GM21737 (cell line): Measurements from ENCODE around the gene BEND6.
"Not testable (repeated sequence)": the region's sequence is repeated elsewhere in the genome, so short reads cannot be mapped to it uniquely, and the experiment has no call there.

Experiments
- ATAC-seq: cut with Tn5 transposase; IDR thresholded peaks from one replicate; pipeline ENCODE4 v1.9.1; 2021; ENCODE audit warnings: mild to moderate bottlenecking, moderate library complexity; ENCODE audit not compliant: unreplicated experiment

Gene BEND6

DNA sequence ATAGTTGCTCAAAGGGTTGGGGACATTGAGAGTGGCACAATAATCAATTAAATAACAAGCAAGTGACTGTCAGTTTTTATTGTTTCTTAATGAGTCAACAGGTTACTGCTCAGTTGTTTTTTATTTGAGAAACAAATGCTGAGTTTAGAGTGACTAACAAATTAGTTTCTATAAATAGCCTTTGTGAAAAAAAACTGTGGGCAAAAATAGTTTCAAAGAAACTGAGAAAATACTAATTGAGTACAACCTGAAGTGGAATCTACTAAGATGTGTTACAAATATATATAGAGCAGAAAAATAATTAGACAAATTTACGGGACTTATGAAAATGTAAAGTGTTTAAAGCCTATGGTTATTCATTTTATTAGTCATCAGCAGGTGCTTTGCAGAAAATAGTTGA lies 22.3 kb downstream of the BEND6 start:
- ATAC-seq = no peak

DNA sequence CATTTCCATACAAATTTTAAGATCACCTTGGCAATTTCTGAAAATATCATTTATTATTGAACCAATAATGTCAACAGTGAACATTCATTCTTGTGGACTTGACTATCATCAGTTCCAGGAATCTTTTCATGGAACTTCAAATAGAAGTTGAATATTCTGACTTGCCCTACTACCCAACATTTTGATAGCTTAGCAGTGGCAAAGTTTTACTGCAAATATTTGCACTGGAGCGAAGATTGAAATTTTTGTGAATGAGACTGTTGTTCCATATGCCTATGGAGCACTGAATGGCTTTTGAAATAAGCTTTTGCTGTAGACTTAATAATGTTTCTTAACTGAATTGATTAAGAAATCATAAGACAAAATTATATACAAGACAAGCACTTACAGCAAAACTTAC lies 23.6 kb downstream of the BEND6 start:
- ATAC-seq = no peak

DNA sequence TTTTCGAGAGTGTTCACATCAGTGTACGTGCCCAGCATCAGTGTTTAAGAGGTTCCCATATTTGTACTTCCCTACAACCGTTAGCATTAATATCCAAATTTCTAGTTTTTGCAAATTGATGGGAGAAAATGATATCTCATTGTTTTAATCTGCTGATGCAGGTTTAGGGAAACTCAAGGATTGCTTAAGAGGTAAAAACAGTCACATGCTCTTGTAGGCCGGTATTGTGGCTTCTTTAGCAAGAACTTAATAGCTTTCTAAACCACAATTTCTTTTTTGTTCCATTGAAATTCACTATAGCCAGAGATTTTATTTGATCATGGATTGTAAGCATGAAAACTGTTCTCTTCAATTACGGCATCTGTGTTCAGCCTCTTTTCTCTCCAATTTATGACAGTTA lies 29.5 kb downstream of the BEND6 start:
- no peak for ATAC-seq

DNA sequence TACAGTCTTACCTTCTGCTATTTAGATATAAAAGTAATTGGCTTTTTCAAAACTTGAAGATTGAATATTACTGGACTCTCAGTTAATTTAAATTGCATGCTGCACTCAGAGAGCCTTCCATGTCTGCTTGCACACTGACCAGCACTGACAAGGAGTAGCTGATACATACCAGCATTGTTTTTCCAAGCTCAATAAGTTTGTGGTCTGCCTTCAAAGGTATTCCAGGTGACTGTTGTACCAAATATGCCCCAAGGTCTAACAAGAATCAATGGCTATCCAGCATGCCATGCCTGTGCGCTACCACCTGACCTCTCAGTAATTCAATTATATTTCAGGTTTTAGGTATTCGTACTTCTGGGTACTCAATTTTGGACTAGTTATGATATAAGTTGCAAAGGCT lies 30.0 kb downstream of the BEND6 start:
- no peak for ATAC-seq

DNA sequence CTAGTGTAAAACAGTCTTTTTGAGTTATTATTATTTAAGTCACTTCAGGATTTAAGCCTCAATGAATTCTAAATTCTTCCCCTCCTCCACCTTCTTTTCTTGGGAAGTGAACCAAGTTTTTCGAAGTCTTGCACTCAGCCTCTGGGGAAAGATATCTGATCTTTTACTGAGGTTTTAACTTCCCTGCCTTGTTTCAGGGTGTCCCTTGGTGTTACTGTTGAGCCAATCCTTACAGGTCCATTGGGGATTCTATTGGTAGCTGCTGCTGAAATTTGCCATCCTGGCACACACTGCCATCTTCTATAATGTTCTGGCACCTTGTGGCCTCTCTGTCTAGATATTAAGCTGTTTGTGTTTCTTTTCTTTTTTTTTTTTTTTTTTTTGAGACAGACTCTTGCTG lies 31.7 kb downstream of the BEND6 start:
- no peak for ATAC-seq

DNA sequence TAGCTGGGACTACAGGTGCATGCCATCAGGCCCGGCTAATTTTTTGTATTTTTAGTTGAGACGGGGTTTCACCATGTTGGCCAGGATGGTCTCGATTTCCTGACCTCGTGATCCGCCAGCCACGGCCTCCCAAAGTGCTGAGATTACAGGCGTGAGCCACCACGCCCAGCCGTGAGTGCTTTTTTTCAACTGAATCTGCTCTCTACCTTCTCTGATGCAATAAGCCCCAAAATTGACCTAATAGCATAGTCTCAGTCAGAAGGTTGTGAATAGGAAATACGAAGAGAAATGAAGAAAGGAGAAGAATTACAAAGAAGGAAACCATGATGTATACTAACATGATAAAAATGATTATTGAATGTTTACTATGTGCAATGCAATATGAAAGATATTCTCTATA lies 33.2 kb downstream of the BEND6 start:
- no peak for ATAC-seq

DNA sequence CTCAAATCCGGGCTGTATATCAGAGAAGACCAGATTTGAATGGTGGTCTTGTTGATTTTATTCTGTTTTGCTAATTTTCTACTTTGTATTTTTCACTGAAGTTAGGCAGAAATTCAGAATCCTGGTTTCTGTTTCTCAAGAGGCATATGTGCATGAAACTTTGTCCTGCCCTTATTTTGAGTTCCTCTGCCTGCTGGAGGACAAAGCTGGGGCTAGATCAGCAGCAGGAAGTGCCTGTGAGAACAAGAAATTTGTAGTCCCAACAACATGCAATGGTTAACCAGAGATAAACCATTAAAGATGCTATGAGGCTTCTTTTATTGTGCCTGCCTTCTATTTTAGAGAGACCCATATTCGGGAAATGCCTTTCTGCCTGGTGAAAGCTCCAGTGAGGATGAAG lies 37.1 kb downstream of the BEND6 start:
- no peak for ATAC-seq

DNA sequence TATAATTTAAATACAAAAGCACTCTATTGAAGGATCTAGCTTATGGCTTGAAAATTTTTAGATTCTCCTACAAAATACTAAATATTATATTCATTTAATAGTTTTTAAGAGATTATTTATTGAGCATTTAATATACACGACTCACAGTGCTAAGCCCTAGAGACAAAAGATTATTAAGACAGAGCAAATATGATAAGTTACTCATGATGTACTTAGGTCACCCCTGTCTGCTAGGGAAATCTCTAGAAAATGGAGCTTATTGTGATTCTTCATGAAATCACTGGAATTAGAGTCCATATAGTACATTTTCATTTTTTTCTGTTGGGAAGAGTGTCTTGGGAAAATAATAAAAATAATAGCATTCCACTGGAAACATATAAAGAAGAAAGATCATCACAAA lies 37.8 kb downstream of the BEND6 start:
- no peak for ATAC-seq

DNA sequence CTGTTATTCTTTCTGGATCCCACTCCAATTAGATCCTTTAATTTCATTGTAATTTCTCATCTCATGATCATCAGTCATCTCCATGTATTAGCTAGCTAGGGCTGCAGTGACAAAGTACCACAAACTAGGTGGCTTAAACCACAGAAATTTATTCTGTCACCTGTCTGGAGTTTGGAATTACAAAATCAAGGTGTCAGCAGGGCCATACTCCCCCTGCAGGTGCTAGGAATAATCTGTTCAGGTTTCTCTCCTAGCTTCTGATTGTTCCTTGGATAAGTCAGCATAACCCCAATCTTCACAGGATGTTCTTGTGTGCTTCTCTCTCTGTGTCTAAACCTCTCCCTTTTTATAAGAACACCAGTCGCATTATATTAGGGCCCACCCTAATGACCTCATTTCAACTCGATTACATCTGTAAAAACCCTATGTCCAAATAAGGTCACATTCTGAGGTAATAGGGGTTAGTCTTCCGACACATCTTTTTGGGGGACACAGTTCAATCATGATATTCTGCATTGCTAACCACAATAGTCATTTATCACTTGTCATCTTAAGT lies 40.5 kb downstream of the BEND6 start:
- ATAC-seq = no peak

DNA sequence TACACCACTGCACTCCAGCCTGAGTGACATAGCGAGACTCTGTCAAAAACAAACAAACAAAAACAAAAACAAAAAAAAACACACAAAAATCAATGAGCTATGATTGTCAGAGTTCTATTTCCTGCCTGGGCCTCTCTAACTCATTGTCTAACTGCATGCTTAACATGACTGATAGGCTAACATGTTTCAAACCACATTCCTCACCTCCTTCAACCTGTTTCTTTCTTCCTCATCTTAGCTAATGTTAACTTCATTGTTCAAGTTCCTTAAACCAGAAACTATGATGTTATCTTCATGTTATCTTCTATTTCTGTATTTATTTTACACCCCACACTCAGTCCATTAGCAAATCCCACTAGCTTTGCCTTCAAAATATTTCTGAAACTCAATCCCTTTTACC lies 41.5 kb downstream of the BEND6 start:
- ATAC-seq = no peak

DNA sequence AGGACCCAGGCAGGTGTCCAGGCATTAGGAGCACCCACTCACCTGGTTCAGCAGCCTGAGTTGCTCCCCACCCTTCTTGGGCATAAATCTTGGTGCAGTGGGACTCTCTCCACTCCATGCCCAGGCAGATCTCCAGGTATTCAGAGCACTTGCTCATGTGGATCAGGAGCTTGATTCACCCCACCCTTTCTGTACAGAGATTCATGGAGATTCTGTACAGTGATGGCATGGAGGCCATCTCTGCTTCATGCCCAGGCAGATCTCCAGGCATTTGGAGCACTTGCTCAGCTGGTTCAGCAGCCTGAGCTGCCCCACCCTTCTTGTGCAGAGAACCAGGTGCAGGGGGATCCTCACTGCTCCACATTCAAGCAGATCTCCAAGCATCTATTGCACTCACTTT lies 44.1 kb downstream of the BEND6 start:
- ATAC-seq = no peak

DNA sequence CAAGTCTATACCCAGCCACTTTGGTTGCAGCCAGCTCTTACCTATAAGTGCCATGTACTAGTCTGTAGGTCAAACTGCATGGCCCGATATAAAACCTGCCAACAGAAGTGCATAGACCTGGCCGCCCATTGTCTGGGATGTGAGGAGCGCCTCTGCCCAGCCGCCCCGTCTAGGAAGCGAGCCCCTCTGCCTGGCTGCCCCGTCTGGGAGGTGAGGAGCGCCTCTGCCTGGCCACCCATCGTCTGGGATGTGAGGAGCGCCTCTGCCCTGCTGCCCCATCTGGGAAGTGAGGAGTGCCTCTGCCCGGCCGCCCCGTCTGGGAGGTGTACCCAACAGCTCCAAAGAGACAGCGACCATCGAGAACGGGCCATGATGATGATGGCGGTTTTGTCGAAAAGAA lies 44.8 kb downstream of the BEND6 start:
- ATAC-seq = not testable (repeated sequence)

DNA sequence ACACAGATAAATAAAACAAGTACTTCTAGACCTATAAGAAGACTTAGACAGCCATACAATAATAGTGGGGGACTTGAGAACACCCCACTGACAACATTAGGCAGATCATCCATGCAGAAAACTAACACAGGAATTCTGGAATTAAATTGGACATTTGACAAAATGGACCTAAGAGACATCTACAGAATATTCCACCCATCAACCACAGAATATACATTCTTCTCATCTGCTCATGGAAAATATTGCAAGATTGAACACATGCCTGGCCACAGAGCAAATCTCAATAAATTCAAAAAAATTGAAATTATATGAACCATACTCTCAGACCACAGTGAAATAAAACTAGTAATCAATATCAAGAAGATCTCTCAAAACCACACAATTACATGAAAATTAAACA lies 47.3 kb downstream of the BEND6 start:
- ATAC-seq = no peak

DNA sequence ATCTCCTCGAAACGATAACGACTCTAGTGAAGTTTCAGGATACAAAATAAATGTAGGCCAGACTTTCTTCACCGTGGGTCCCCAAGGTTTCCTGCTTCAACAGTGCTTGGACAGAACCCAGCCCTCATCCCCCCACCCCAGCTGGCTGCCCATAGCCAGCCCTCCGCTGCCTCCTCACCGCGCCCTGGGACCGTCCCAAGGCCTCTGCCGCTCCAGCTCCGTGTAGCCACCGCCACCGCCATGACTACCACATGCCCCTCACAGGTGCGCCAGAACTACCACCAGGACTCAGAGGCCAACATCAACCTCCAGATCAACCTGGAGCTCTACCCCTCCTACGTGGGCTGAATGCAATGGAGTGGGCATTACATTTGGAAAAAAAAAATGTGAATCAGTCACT lies 49.4 kb downstream of the BEND6 start:
- no peak for ATAC-seq

DNA sequence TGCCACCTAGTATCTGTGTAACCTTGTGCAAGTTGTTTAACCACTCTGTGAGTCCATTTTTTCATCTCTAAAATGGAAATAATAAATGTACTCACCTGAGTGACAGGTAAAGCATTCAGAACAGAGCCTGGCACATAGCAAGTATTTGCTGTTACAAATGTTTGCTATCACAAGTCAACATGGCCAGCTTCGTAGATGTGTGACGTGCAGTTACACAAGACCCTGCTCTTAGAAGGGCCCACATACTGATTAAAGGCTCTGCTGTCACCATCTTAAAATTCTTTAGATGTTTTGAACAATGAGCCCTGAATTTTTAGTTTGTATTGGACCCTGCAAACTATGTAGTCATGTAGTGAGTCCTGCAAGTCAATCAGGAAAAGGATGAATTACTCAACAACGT lies 51.2 kb downstream of the BEND6 start:
- no peak for ATAC-seq

DNA sequence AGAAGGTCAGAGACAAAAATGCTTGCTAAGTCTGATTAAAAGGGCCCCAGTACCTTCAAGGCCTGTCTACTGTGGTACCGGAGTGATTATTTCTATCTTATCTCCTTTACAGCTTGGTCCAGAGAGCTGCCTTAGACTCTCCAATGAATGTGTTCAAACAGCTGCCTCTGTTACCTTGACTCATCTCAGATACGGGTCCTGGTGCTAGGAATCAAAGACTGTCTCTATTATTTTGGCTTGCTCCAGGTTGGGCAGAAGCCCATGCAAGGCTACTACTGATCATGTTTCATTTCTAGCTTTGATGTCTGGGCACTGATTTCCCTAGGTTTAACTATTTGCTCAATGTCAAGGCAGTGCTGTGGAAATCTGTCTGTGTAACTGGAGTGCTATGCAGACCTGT lies 53.2 kb downstream of the BEND6 start:
- ATAC-seq = not testable (repeated sequence)

DNA sequence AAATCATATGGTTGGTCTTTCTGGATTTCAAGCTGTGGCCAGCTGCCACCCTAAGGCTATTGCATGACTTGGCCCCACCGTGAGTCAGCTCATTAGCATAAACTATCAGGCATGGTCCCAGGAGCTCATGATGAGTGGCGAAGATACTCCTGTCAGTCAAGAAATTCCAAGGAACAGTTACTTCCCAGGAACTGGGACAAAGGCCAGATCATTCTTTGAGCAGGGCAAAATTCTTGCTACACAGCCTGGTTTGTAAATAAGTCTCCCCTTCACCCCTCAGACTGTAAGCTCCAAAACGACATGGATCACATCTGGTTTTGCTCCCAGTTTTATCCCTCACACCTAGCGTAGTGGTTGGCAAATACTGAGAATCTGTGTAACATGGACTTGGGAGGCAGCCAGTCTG lies 58.6 kb downstream of the BEND6 start:
- ATAC-seq = no peak

DNA sequence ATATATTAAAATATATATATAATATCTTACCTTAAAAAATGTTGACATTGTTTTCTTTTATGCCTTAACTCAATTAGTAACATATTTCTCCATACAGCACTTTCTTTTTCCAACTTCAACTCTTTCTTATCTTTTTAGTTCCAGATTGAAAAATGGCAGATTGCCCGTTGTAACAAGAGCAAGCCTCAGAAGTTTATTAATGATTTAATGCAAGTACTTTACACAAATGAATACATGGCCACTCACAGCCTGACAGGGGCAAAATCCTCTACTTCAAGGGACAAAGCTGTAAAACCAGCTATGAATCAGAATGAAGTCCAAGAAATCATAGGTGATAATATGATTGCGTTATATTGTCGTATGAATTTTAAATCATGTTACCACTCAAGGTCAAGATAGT lies 62.2 kb downstream of the BEND6 start:
- ATAC-seq = no peak

DNA sequence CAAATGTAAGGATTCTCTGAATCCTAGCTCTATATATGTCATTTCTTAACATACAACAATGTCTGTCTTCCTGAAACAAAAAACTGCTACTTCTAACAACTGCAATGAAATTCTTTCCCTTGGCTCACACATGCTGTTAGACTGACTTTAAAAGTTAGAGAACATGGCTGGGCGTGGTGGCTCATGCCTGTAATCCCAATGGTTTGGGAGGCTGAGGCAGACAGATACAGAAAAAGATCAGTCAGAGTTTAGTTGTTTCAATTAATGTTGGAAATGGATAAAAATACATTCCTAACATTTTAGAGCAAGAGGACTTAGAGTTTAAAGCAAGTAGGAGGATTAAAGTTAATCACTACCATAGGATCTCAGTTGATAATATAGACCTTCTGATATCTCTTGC lies 62.9 kb downstream of the BEND6 start:
- ATAC-seq = no peak

DNA sequence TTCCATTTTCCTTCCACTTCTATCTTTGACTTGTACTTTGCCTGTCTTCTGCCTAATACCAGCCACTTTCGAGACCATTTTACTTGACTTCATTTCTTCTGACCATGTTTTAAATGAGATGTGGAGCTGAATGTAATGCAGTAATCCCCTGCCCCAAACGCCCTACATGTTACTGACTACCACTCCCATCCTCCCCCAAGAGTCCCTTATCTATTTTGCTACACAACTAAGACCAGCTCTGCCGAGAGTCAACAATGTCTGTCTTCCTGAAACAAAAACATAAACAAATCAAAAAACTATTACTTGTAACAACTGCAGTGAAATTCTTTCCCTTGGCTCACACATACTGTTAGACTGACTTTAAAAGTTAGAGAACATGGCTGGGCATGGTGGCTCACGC lies 64.5 kb downstream of the BEND6 start:
- no peak for ATAC-seq

DNA sequence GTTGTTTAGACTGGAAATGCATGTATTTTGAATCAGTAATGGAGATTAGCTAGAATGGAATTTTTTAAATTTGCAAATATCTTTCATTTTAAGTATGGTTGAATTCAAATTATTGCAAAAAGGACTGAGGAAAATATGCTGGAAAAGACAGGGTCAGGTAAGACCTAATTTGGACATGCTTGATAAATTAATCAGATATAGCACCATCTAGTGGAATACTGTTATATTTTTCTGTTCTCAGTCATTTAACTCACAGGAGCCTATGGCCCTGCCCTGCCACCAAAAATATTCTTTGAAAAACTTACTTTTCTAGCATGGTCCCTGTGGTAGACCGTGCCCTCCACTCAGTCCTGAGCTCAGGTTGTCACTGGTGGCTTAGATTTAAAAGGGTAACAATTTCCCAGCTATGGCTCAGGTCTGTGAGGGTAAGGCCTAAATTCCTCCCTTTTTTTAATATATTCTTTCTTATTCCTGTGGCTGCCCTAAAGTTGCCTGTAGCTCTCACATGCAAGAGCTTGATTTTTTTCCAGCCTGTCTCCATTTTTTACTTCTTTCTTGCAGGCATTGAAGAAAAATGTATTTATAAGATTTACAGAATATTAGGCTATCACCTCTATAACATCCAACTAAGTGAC lies 66.3 kb downstream of the BEND6 start:
- ATAC-seq = no peak

DNA sequence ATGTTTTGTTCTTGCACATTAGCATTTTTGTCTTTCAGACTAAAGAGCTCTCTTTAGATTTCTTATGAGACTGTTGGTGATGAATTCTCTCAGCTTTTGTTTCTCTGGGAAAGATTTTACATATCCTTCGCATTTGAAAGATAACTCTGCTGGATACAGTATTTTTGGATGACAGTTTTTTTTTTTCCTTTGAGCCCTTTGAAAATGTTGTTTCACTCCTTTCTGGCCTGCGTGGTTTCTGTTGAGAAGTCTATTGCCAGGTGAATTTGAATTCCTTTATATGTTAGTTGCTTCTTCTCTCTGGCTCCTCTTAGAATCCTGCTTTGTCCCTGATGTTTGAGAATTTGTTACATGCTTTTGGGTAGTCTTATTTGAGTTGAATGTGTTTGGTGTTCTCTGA lies 69.4 kb downstream of the BEND6 start:
- no peak for ATAC-seq

DNA sequence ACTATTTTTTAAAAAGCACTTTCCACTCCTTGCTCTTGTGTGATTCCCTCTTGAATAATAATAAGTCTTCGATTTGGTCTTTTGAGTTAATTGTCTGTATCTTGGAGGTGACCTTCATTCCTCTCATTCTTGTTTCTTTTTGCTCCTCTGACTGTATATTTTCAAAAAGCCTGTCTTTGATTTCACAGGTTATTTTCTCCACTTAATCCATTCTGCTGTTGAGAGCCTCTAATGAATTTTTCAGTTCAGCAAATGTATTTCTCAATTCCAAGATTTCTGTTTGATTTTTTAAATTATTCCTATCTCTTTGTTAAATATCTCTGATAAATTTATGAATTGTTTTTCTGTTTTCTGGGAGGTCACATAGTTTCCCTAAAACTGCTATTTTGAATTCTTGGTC lies 69.9 kb downstream of the BEND6 start:
- no peak for ATAC-seq
